Activated CD4-positive, CD25-positive, alpha-beta regulatory T cell treated with anti-CD3 and anti-CD28 coated beads, Interleukin-2, amount 50 U/mL, for 16 hours (primary cell): ENCODE data around the gene RNF130.
"Not testable (repeated sequence)": the region's sequence is repeated elsewhere in the genome, so short reads cannot be mapped to it uniquely, and the experiment has no call there.

Experiments
- DNase-seq: peaks from one replicate; pipeline ENCODE4 v3.0.0-alpha.2; 2020; ENCODE audit warnings: low read depth, low spot score

Gene RNF130

DNA sequence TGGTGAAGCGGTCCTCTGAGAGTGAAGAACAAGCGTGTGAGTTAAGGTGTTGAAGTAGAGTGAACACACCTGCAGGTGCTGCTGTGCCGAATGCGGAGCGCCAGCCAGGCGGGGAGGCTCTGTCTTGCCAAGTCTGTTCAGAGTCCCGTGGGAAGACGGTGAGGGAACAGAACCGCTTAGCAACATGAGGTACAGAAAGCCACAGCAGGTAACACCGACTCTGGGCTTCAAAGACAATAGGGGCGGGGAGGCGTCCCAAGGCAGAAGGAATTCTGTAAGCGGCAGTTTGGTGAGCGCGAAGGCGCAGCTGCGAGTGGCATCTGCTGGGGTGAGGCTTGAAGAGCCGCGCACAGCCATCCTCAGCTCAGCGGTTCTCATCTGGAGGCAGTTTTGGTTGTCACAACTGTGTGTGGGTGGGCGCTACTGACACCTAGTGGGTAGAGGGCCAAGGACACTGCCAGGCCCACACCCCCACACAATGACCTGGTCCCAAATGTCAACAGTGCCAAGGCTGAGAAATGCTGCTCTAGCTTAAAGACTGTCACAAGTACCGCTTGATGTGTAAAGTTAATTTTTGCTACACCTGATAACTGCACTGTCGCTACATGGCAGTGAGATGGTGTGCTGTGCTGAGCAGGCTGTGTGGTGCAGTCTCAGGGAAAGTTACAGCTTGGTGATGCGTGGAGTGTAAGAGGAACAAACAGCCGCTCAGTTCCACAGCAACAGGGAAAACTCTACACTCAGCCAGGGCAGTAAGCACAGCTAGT, 96.4 kb downstream of the RNF130 start:
- DNase-seq, result no peak

DNA sequence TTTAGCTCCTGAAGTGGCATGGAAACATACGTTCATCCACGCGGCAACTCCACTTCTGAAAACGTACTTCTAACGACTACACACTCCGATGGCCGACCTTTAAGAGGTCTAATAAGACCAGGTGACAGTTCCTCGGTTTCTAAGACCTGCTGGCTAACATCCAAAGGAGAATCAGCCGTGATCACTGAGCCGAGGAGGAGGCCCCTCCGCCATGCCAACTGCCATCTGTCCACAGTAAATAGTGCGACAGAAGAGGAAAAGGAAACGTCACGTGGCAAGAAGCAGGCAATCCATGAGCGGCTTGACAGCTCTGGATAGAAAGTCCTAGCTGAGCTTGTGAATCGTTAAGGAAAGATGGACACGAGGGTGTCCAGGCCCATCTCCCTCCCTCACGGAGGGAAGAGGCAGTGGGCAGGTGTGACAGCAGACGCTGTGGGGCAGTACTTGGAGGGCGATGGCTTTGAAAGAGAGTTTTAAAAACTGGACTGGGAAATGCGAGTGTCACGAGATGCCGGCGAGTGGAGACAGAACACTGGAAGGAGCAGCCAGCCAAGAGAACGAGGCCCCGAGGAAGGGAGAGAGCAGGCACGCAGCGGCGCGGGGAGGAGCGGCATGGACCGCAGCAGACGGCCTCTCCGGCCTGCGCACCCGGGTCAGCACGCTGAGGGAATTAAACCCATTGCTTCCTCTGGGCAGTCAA, 97.2 kb downstream of the RNF130 start:
- no peak for DNase-seq

DNA sequence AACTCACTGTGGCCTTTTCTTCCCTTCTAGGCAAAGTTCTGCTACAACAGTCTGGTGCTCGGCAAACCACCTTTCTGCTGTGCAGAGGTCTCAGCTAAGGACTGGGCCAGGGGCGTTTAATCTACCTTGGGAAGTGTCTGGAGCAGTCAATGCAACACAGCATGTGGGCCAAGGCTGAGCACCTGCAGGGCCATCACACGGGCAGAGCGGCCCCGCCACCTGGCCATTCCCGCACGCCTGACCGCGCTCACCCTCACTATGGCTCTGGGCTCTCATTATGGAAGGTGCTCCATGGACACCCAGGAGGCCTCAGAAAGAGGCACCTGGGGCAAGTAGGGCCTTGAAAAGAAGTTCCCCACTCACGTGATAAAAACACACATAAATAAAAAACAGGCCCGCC, 98.2 kb downstream of the RNF130 start:
- DNase-seq, result no peak

DNA sequence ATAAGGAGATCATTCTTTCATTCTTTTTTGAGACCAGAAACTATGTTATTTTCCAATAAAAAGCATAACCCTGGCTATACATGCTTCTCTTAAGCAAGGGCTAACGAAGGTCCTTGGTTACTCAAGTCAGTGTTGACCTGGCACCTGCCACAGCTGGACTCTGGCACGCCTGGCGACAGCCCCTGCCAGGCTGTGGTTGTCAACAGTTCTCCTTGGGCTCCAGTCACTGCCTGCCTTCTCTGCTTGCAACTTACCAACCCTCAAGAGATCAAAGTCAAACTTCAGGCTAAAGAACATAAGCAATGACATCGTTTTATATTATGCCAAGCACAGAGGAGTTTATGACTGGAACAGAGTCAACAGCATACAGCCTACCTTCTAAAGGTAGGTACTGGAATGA, 102.4 kb downstream of the RNF130 start:
- DNase-seq, result no peak

DNA sequence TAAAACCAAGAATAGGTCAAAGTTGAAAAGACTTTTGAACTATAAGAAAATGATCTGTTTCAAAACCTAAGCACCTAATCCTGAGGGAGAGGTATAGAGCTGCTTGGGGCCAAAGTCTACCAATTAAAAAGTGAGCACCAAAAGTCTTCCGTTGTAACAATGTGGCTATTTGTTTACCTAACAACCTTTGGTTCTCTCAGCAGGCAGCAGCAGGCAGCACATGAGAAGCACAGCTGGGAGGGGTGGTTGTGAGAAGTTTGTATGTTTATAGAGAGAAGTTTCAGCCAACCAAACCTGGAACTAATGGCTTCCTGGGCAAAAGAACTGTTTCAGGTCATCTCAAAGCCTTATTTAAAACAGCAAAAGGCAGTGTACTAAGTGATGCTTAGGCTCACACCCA, 104.1 kb downstream of the RNF130 start:
- no peak for DNase-seq

DNA sequence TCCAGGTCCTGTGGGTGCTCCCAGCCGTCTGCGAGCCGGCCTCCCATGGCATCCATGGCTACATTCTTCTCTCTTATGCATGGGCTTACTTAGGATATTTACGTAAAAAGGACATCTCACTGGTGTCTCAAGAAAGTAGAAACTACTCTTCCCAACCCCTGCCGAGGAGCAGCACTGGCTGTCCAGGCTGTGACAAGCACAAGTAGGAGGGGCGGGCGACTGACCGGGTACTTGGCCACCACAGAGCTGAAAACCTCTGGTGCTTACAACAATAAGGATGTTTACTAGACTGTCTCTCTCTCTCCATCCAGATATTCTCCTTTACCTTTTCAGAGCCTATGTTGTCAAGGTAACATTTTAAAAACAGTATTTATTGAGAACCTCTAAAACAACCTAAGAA, 107.5 kb downstream of the RNF130 start:
- DNase-seq, result no peak

DNA sequence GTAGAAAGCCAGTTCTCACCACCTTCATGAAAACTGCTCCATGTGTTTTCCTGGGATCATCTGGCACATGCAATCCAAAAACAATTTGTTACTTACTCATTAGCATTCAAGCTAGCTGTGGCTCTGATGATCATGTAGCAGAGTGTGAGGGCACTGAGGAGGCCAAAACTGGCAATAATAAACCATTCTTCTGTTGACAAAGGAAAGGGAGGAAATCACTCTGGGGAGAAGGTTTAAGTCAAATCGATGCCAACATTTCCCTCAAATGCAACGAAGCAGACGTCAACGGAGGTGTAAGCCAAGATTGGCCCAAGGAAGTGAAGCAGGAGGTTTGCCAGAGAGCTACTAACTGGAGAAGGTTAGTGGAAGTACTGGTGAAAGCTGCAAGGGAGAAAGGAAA, 108.2 kb downstream of the RNF130 start:
- no peak for DNase-seq

DNA sequence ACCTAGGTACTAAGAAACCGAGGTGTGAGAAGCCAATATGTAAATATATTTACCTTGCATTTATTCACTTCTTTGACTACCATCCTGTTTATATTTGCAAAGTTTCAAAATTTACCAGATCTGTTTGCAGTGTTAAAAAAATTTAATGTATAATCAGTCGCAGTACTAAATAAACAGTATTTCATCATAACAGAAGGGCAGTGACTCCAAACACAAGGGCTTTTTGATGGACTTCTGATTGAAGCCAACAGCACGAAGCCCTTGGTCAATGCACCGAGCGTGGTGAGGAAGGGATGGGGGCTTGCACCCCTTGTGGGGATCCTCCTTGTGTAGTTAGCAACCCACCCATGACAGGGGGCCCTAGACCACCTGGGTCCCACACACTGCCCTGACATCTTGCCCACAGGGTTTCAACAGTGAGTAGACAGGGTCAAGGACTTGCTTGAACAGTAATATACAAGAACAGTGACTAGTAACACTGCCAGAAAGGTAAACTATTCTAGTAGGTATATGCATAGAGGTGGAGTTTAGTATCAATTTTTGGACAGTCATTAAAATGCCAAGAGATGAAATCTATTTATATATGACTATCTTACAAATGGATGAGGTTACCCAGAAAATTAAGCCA, 111.2 kb downstream of the RNF130 start:
- DNase-seq, result no peak

DNA sequence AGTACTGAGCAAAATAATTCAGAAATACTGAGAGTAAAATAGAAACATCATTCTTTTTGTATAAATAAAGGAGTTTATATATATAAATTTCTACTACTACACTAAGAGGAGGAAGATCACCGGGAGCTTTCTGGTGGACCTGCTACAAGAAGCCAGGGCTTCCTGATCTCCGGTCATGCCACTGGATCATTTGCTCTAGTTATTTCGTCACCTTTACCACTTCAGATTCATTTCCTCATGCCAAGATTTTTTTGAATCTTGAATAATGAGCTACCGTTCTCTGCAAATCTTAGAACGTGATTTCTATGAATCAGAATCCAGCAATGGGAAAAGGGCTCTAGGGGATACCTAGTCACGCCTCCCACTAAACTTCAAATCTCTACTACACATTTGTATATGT, 111.9 kb downstream of the RNF130 start:
- no peak for DNase-seq

DNA sequence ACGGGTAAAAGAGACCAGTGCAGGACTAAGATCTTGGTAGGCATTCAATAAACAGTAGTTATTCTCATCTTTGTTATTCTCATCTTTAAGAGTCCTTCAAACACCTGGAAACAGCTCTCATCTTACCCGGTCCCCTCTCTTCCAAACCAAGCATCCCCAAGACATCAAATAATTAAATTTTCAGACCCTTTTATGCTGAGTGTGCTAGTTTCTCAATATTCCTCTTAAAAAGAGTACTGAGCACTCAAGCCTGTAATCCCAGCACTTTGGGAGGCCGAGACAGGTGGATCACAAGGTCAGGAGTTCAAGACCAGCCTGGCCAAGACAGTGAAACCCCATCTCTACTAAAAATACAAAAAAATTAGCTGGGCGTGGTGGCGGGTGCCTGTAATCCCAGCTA, 112.4 kb downstream of the RNF130 start:
- not testable (repeated sequence) for DNase-seq

DNA sequence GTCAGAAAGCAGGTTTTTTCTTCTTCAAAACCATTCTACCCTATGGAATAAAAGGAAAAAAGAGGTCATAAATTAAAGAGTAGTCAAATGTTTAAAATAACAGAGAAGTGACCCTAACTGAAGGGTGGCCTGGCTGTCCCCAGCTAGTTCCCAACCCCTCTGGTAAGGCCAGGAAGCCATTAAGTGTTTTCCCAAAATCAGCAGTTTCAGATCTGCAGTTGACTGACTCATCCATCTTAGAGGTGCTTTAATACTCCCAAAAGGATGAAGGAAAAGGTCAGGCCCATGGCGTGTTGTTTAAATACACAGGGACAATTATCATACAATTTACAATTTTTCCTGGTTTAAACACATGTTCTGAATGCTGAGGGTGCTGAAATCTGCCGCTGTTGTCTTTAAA, 115.9 kb downstream of the RNF130 start:
- DNase-seq, result no peak

DNA sequence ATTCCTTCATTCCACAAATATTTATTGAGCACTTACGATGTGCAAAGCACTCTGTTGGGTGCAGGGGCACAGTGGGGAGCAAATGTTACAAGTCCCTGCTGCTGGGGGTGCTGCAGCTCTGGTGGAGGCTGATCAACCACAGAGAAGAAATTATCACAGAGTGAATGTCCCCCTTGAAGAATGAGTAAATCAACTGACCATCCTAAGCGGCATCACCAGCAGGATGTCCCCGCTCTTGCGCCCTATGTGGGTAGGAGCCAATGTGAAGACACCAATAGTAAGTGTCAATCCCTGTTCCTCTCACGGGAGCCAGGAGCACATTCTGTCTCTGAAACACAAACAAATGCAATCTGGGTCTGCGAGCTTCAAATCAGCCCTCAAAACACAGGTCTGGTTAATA, 116.5 kb downstream of the RNF130 start:
- no peak for DNase-seq

DNA sequence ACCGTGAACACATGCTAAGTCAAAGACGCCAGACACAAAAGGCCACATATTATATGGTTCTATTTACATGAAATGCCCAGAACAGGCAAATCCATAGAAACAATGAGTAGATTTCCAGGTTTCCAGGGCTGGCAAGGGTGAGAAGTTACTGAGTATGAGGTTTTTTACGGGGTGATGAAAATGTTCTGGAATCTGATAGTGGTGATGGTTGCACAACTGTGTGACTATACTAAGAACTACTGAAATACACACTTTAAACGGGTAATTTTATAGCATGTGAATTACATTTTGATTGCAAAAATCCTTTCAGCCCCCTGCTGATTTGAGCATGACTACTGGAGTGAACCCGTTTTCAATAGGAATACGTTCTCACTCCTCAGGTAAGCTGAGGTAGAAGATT, 117.1 kb downstream of the RNF130 start:
- DNase-seq, result no peak

DNA sequence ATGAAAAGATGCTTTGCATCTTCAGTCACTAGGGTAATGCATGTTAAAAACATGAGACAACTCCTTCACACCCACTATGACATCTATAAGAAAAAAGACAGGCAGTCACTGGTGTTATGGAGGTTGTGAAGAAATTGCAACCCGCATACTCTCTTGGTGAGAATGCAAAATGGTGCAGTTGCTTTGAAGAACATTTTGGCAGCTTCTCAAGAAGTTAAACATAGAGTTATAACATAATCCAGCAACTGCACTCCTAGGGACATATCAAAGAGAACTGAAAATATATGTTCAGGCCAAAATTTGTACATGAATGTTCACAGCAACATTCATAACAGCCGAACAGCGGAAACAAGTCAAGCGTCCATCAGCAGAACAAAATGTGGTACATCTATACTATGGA, 117.6 kb downstream of the RNF130 start:
- DNase-seq, result no peak

DNA sequence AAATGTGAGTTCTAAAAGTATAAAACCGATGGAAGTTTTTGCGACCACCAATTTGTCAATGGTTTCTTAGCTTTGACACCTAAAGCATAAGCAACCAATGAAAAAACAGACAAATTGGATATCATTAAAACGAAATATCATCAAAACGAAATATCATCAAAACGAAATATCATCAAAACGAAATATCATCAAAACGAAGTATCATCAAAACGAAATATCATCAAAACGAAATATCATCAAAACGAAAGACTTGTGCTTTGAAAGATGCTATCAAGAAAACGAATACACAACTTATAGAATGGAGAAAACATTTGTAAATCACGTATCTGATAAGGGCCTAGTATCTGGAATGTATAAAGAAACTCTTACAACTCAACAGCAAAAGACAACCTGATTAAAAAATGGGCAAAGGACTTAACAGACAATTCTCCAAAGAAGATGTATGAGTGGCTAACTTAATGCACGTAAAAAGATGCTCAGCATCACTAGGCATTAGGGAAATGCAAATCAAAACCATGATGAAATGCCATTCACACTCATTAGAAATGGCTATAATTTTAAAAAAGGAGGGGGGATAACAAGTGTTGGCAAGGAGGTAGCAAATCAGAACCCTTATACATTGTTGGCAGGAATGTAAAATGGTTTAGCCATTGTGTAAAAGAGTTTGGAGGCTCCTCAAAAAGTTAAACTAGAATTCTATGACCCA, 134.4 kb downstream of the RNF130 start:
- no peak for DNase-seq

DNA sequence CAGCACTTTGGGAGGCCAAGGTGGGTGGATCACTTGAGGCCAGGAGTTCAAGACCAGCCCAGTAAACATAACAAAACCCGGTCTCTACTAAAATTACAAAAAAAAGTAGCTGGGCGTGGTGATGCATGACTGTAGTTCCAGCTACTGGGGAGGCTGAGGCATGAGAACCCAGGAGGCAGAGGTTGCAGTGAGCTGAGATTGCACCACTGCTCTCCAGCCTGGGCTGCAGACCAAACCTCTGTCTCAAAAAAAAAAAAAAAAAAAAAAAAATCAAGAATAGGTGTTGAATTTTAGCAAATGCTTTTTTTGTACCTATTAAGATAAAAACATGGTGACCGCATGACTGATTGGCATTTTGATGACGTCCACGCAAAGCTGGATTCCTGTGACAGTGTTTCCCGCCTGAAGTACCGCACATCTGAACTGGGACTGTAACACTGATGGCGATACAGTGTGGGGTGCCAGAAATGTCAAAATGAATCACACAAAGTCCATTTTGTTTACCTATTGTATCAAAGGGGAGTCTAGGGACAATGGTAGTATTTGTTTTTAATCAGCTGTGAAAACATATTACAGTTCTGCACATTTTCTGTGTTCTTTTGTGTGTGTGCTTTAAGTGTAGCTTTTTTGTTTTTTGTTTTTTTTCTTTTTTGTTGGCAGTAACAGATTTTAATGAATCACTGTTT, 140.6 kb downstream of the RNF130 start:
- no peak for DNase-seq

DNA sequence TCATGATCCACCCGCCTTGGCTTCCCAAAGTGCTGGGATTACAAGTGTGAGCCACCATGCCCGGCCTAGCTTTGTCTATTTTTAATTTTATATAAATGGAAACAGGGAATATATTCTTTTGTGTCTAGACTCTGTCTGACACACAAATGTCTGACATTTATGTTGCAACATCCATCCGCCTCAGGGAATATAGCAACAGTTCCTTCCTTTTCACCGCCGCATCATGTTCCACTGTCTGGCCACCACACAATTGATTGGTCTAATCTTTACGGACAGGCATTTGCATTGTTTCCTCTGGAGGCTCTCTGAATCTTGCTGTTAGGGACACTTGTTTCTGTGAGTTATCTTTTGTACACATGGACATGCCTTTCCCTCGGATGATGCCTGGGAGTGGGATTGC, 143.7 kb downstream of the RNF130 start:
- no peak for DNase-seq

DNA sequence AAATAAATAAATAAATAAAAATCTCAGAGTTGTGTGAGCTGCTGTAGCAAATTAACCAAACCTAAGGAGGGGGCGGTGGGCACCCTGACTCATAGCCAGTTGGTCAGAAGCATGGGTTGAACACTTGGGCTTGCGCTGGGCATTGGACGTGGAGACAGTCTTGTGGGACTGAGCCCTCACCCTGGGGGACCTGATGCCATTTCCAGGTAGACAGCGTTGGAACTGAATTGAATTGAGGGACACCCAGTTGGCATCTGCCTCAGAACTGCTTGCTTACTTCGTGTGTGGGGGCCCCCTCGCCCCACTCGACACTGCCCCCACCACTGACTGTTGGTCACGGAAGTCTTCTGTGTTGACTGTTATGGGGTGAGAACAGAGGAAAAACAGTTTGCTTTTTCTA, 144.9 kb downstream of the RNF130 start:
- no peak for DNase-seq

DNA sequence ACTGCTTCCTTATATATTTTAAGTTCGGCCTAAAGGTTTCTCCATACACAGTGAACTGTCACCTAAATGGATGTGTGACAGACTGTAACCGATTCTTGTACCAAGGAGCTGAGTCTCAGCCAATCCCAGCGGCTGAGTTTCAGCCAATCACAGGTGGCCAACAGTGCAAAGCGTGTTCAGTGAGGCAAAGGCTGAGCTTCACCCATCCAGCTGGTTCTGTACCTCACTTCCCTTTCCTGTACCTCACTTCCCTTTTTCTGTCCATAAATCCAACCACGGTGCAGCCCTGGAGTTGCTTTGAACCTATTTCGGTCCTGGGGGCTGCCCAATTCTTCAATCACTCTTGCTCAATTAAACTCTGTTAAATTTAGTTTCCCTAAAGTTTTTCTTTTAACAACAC, 148.1 kb downstream of the RNF130 start:
- no peak for DNase-seq

DNA sequence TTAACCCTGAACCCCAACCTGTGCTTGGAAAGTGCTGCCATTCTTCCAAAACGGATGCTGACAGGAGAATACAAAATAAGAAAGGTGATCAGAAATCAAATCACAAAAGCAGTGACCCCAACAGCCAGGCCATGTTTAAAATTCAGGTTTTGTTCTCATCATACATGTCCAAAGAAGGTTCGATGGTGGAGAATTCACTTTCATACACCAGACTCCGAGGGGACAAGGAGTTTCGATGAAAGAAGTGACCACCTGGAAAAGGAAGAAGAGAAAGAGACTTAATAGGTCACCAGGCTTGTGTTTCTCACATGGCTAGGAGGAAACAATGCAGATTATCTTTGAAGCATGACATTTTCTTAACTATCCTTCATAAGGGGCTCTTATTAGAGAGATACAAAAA, 151.4 kb downstream of the RNF130 start:
- DNase-seq, result no peak

DNA sequence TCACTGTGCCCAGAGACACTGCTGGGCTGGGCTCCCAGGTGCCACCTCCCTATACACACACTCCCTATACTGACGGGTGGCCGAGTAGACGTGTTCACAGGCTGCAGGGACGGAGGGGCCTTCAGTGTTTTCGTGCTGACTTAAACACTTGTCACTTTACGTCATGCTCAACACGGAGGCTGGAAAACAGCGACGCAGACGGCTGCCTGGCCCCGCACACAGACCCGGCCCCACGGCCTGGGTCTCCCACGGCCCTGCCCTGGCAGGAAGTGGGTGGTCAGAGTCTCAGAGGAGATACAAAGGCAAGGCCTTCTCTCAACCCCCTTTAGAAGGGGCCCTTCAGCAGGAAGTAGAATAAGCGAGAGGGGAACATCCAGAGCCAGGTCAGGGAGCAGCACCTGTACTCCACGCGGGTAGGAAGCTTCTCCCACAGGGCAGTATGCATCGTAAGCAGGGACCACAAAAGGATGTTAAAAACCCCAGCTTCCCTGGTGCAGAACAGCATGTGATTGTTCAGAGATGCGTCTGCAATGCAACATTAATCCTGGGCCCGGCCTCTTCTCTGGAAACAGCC, 152.0 kb downstream of the RNF130 start:
- no peak for DNase-seq
